ENCODE results near the gene SMYD3. TPM values are rescaled to one million over a fixed set of nuclear protein-coding genes. Genes with fewer than 3 reads are reported as not detected.

Gene SMYD3
- total RNA-seq, 1 experiment from 2014 or later = 17.4 TPM

DNA sequence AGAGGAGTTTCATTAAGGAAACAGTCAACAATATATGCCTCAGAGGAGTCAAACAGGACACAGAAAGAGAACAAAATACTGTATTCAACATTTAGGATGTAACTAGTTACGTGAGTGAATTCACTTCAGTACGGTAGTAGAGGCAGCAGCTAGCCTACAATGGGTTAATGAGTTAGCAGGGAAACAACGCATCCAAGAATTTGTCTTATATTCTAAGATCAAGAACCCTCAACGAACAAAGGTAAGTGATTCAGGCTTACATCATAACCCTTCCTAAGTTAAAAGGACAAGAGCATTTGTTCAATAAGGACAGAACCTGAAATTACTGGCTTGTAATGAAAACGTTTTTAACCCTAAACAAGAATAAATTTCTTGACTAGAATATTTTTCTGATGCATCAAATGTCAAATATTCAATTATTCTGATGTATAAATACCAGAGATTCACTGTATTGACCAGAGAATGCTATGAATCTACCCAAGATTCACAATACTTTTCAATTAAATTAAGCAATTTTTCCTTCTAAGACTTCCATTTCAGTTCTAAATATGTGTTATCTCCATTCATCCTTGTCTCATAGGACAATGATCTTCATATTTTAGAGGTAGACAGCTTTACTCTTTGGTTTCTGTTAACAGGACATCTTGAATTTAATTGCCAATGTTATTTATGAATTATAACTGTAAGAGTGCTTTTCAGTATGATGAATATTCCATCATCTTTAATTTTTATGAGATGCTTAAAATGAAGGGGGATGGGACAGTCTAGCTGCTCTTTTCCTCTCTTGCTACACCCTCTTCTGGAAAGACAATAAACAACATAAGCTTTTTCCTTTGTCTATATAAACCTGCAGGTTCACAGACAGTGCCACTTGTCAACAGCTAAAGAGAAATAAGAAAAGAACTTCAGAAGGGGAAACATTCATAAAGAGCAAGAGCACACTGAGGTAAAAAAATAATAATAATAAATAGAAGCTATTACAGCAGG, 209.5 kb downstream of the SMYD3 start:
- ATAC-seq (no peak), DNase-seq (ENCODE audit: low read depth, low spot score) (no peak)
- no TSS peak for BruUV-seq (replicated peaks)
- Histone ChIP-seq H3K27ac (ENCODE audit: low read length) (no peak overlapping the region), H3K4me1 (ENCODE audit: control insufficient read depth, insufficient read depth, low read length) (no peaks in the 10 kb centered on the region), H3K36me3 (ENCODE audit: control insufficient read depth, insufficient read depth, low read length) (no peaks in the 10 kb centered on the region), H3K27me3 (ENCODE audit: control insufficient read depth, insufficient read depth, low read length) (no peaks in the 10 kb centered on the region), H3K4me3 (ENCODE audit: low read depth in 2 of 2, low read length in 2 of 2) (no peak overlapping the region), H3K9me3 (ENCODE audit: control insufficient read depth, insufficient read depth, low read depth, low read length) (no peaks in the 10 kb centered on the region)
- in situ Hi-C loops (cut with HindIII; ENCODE audit: low pct_unique_long_range_greater_than_20kb, low sequenced_read_pairs) = no loop called here
- TF ChIP-seq POLR2AphosphoS5 (IDR thresholded peaks at IDR 0.05; ENCODE audit: low read depth, low read length) (no peak), TCF7L2 (IDR thresholded peaks at IDR 0.05; ENCODE audit: low read depth, low read length) (no peak), SIN3A (IDR thresholded peaks at IDR 0.05; ENCODE audit: borderline replicate concordance, insufficient read depth, low read depth, low read length) (no peak)
- TF ChIP-seq, protein P1, sequence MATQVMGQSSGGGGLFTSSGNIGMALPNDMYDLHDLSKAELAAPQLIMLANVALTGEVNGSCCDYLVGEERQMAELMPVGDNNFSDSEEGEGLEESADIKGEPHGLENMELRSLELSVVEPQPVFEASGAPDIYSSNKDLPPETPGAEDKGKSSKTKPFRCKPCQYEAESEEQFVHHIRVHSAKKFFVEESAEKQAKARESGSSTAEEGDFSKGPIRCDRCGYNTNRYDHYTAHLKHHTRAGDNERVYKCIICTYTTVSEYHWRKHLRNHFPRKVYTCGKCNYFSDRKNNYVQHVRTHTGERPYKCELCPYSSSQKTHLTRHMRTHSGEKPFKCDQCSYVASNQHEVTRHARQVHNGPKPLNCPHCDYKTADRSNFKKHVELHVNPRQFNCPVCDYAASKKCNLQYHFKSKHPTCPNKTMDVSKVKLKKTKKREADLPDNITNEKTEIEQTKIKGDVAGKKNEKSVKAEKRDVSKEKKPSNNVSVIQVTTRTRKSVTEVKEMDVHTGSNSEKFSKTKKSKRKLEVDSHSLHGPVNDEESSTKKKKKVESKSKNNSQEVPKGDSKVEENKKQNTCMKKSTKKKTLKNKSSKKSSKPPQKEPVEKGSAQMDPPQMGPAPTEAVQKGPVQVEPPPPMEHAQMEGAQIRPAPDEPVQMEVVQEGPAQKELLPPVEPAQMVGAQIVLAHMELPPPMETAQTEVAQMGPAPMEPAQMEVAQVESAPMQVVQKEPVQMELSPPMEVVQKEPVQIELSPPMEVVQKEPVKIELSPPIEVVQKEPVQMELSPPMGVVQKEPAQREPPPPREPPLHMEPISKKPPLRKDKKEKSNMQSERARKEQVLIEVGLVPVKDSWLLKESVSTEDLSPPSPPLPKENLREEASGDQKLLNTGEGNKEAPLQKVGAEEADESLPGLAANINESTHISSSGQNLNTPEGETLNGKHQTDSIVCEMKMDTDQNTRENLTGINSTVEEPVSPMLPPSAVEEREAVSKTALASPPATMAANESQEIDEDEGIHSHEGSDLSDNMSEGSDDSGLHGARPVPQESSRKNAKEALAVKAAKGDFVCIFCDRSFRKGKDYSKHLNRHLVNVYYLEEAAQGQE (IDR thresholded peaks at IDR 0.05; ENCODE audit: insufficient read depth in 1 of 2, low read depth in 2 of 2, low read length in 1 of 2) = no peak
- TF ChIP-seq, protein P2, sequence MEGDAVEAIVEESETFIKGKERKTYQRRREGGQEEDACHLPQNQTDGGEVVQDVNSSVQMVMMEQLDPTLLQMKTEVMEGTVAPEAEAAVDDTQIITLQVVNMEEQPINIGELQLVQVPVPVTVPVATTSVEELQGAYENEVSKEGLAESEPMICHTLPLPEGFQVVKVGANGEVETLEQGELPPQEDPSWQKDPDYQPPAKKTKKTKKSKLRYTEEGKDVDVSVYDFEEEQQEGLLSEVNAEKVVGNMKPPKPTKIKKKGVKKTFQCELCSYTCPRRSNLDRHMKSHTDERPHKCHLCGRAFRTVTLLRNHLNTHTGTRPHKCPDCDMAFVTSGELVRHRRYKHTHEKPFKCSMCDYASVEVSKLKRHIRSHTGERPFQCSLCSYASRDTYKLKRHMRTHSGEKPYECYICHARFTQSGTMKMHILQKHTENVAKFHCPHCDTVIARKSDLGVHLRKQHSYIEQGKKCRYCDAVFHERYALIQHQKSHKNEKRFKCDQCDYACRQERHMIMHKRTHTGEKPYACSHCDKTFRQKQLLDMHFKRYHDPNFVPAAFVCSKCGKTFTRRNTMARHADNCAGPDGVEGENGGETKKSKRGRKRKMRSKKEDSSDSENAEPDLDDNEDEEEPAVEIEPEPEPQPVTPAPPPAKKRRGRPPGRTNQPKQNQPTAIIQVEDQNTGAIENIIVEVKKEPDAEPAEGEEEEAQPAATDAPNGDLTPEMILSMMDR (IDR thresholded peaks at IDR 0.05) = no peak
- CTCF ChIA-PET = no interaction called here
- POLR2A ChIA-PET = no interaction called here
- intact Hi-C loops (cut with micrococcal nuclease; ENCODE audit: unreplicated experiment) = no loop called here

DNA sequence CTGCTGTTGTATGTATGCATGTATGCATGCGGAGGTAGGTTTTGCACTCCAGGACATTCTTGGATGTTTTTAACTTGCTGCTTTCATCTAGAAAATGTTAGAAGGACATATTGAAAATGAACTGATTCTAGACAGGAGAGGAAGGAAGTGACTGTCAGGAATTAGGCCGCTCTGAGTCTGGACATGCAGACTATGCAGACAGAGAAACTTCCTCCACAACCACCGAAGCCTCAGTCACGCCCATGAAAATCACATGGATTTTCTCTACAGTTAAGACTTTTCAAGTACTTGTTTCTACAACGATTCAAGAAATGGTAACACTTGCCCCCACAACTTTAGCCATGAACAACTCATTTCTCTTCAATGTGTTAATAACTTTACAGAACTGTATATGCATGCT, 211.1 kb downstream of the SMYD3 start:
- ATAC-seq (no peak), DNase-seq (ENCODE audit: low read depth, low spot score) (no peak)
- no peak overlapping the region for H3K4me3 ChIP-seq (ENCODE audit: low read depth in 2 of 2, low read length in 2 of 2)
- CTCF ChIA-PET = no interaction called here
- no peak overlapping the region for H3K27ac ChIP-seq (ENCODE audit: low read length)
- TF ChIP-seq, protein P1 (IDR thresholded peaks at IDR 0.05; ENCODE audit: insufficient read depth in 1 of 2, low read depth in 2 of 2, low read length in 1 of 2) = no peak
- TF ChIP-seq TCF7L2 (IDR thresholded peaks at IDR 0.05; ENCODE audit: low read depth, low read length) (no peak), SIN3A (IDR thresholded peaks at IDR 0.05; ENCODE audit: borderline replicate concordance, insufficient read depth, low read depth, low read length) (no peak), POLR2AphosphoS5 (IDR thresholded peaks at IDR 0.05; ENCODE audit: low read depth, low read length) (no peak)
- TF ChIP-seq, protein P2 (IDR thresholded peaks at IDR 0.05) = no peak
- intact Hi-C loops (cut with micrococcal nuclease; ENCODE audit: unreplicated experiment) (no loop called here), in situ Hi-C loops (cut with HindIII; ENCODE audit: low pct_unique_long_range_greater_than_20kb, low sequenced_read_pairs) (no loop called here)
- POLR2A ChIA-PET = no interaction called here
- no TSS peak for BruUV-seq (replicated peaks)
- H3K9me3 ChIP-seq (ENCODE audit: control insufficient read depth, insufficient read depth, low read depth, low read length) = no peaks in the 10 kb centered on the region
- H3K27me3 ChIP-seq (ENCODE audit: control insufficient read depth, insufficient read depth, low read length) = no peaks in the 10 kb centered on the region
- H3K36me3 ChIP-seq (ENCODE audit: control insufficient read depth, insufficient read depth, low read length) = no peaks in the 10 kb centered on the region
- H3K4me1 ChIP-seq (ENCODE audit: control insufficient read depth, insufficient read depth, low read length) = no peaks in the 10 kb centered on the region

Measured in Panc1 (cell line).